DMS153 (cell line): ENCODE results near the gene MRPS24.
"Not testable (repeated sequence)": the region's sequence is repeated elsewhere in the genome, so short reads cannot be mapped to it uniquely, and the experiment has no call there.

ENCODE experiments used
- DNase-seq: peaks from one replicate; lab custom pipeline; 2025; lab: John Stamatoyannopoulos, UW

MRPS24 gene

DNA sequence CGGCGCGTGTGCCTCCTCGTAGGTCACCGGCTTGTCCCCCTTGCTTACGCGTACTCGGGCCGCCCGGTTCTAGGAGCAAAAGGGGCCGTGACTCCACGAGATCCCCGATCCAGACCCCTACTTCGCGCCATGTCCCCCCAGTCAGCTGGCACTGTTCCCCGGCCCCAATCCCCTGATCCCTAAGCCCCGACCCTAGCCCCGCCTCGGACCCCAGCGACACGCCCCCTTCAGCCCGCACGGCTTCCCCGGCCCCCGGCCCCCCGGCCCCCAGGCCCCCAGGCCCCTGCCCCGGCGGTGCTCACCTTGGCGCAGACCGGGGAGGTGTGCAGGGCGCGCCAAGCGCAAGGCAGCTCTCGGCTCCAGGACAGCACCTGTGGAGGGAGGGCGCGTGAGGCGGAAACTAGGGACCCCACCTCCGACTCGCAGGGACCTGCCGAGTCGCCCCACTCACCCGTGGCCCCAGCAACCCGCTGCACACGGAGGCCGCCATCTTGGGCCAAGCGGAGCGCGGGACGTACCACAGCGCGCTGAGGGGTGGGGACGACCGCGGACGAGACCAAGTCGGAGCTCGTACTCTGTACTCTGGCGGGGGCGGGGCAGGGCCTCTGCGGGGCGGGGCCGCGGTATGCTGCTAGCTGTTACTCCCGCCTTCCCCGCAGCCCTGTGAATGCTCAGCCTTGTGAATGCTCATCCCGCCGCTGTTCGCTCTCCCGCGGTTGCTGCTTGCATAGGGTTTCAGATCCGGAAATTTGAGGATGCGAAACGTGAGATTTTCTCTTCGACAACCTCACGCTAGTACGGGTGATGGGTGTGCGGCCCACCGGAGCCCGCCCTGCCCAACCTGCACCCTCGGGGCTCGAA lies at the start of gene MRPS24:
TSS of gene MRPS24 (minus strand) at position 512 of the 861 bp plus-strand sequence. CDS start at position 490, 22 bp downstream.
- peak; percentile 92 for DNase-seq

- no peak for DNase-seq
These were observed 46.6 kb upstream of the MRPS24 start for GRCh38 chr7:43915907-43916306.

DNA sequence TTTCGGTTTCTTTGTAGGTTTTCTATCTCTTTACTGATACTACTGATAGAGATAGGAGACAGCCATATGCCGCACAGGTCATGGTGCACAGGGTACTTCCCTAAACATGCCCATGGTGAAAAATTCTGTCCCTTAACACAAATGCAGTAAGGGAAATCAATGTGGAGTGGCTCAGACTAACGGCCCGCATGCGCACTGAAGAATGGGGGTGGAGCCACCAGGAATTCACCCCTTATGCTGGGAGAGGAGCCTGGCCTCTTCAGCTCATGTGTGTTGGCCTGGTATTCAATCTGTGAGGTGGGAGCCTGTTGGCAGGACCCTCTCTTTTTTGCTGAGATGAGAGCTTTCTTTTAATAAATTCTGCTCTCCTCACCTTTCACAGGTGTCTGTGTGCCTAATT lies 45.5 kb upstream of the MRPS24 start:
- no peak for DNase-seq

GRCh38 chr7:43906331-43907010 lies 37.2 kb upstream of the MRPS24 start, which contains the start of gene URGCP:
Gene URGCP (minus strand): TSS chr7:43906596. CDS start chr7:43906575, 21 bp downstream.
- no peak for DNase-seq

GRCh38 chr7:43905956-43906330 lies 36.6 kb upstream of the MRPS24 start:
- DNase-seq: no peak

- DNase-seq: no peak
These were observed 36.1 kb upstream of the MRPS24 start for GRCh38 chr7:43905209-43905946.

DNA sequence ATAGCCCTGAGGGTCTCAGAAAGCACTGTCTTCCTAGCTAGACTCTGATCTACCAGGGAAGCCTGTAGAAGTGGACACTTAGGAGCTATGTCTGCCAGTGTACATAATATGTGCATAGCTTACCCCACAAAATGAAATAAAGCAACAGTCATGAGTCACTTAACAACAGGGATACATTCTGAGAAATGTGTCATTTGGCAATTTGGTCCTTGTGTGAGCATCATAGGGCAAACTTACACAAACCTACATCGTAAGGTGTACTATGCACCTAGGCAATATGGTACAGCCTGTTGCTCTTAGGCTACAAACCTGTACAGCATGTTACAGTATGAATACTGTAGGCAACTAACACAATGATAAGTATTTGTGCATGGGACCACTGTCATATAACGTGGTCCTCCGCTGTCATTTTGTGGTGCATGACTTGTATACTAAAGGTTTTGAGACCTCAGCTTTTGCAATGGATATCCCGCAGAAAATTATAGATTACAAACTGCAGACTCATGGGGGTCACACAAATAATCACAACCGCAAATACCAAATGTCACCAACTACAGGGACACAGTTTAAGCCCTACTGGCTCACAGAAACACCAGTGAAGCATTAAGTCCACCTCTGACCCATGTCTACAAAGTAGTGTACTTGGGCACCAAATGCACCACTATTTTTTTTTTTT lies 35.4 kb upstream of the MRPS24 start:
- DNase-seq: no peak

GRCh38 chr7:43902542-43903054 lies 33.3 kb upstream of the MRPS24 start:
- DNase-seq: no peak

DNA sequence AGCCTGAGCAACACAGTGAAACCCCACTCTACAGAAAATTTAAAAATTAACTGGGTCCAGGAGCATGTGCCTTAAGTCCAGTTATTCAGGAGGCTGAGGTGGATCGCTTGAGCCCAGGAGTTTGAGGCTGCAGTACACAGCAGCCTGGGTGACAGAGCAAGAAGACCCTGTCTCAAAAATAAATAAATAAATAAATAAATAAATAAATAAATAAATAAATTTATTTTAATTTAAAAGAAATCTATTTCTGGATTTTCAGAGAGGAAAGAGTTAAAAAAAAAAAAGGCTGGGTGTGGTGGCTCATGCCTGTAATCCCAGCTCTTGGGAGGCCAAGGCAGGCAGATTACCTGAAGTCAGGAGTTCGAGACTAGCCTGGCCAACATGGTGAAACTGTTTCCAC lies 29.3 kb upstream of the MRPS24 start:
- not testable (repeated sequence) for DNase-seq

DNA sequence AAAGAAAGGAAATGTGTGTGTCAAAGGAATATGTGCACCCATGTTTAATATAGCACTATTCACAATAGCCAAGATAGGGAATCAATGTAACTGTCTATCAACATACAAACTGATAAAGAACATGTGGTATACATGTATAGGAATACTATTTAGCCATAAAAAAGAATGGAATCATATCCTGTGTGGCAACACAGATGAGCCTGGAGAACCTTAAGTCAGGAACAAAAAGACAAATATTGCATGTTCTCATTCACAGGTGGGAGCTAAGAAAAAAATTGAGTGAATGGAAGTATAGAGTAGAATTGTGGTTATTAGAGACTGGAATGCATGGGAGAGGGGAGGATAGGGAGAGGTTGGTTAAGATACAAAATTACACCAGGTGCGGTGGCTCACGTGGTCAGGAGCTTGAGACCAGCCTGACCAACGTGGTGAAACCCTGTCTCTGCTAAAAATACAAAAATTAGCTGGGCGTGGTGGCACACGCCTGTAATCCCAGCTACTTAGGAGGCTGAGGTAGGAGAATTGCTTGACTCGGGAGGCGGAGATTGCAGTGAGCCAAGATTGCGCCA lies 26.6 kb upstream of the MRPS24 start:
- DNase-seq: no peak

- DNase-seq: no peak
These were observed 22.0 kb upstream of the MRPS24 start for GRCh38 chr7:43891069-43891955.

DNA sequence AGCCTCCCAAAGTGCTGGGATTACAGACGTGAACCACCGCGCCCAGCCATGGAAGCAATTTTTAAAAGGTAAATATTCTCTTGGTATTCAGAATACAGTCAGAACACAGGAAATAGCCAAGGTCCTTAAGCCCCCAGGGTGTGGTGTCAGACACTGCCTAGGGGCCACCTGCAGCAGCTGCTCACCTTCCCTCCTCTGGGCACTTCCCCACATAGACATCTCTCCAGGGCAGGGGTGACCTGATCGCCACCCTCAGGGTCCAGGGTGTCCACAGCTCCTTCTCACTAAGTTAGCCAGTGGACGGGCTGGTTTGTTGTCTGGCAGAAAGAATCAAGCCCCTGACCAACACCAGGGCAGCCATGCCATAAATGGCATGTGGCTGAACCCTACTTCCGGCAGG lies 21.2 kb upstream of the MRPS24 start:
- no peak for DNase-seq

DNA sequence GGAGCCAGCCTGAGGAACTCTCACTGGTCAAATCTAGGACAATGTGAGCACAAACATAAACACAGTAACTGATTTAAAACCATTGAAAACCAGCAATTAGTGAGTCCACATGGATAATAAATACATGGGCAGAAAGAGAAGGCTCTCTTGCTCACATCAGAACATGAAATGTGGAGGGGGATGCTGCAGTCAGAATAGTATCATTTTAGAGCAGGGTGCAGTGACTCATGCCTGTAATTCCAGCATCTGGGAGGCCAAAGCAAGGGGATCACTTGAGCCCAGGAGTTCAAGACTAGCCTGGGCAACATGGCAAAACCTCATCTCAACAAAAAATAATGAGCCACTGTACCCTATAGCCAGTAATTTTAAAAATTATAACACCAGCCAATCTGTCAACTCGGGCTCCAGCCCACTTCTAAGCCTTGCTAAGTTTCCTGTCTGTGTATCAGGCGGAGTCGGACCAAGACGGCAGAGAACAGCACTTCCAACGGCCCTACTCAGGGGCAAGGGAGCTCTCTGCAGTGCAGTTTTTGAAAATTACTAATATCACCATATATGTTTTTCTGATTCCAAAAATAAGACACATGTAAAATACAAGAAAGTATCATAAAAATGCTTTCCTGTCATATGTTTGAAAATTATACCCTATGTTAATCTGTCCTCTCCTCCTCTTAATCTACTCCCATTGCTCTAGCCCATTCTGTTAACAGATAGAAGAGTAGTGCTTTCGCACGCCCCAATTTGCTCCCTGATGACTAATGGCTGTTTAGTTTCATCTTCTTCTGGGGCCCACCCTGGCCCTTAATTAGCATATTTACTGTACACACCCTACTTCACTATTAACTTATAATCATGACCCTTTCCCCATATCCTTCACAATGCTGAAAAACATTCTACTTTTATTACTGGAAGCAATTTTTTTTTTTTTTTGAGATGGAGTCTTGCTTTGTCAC lies 20.0 kb upstream of the MRPS24 start:
- DNase-seq: no peak

GRCh38 chr7:43884617-43885016 lies 15.3 kb upstream of the MRPS24 start:
- DNase-seq: no peak

- DNase-seq: no peak
These were observed 14.9 kb upstream of the MRPS24 start for GRCh38 chr7:43884209-43884608.

DNA sequence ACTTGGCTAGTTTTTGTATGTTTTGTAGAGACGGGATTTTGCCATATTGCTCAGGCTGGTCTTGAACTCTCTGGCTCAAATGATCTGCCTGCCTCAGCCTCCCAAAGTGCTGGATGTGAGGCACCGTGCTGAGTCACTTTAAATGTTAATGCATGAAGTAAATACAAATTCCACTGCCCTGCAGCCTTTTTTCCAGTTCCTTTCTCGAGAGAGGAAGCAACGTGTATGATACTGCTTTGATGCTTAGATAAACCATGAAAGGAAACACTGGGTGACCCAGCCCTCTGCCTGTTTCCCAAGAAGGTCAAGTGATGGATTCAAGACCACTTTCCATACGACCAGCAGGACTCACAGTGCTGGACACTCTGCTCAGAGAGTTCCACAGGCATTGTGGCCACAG lies 11.3 kb upstream of the MRPS24 start:
- no peak for DNase-seq

DNA sequence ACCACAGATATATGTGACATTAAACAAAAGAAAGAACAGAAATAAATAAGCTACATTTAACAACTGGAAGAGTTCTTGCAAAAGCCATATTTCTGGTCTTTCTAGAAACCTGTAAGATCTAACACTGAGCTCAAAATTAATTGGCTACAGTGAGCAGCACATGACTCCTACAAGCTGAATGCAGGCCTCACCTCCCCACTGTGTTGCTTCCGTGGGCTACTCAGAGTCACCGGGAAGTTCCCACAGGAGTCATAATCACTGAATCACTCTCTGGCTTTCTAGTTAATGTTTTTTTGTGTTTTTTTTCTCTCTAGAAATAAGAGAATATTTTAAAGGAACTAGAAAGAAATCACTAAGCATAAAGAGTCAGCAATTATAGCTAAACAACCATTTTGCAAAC lies 10.2 kb upstream of the MRPS24 start:
- DNase-seq: no peak

DNA sequence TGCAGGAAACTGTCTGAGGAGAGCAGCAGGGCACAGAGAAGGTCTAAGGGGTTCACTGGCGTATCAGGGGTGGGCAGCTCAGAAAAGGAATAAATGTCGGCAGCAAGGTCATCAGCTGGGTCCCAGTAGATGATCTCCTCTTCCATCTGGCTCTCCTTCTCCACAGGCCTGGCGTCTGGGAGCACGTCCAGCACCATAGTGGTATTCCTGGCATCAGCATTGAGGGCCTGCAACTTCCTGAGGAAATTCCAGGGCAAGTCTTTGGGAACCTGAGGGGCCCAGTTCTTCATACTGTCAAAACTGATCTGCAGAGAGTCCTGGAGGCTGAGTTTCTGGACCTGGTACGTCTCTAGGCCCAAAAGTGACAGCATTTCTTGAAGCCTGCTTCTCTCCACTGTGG lies 9.6 kb upstream of the MRPS24 start:
- DNase-seq: no peak
